HuH-7.5 (cell line): Measurements from ENCODE around the gene MDFI.

ENCODE experiments used
- DNase-seq: peaks from one replicate; pipeline ENCODE4 v3.0.0; 2011; ENCODE audit warnings: low spot score

The MDFI gene

GRCh38 chr6:41651246-41651961 is 13.1 kb downstream of the MDFI start:
- no peak for DNase-seq

- no peak for DNase-seq
Measured at GRCh38 chr6:41651962-41652657, 13.8 kb downstream of the MDFI start.

GRCh38 chr6:41652866-41653652 is 14.8 kb downstream of the MDFI start:
- no peak for DNase-seq

GRCh38 chr6:41653691-41654090 is 15.4 kb downstream of the MDFI start:
- DNase-seq: no peak

- no peak for DNase-seq
Measured at GRCh38 chr6:41654151-41654697, 16.0 kb downstream of the MDFI start.

GRCh38 chr6:41654698-41655151 is 16.5 kb downstream of the MDFI start:
- DNase-seq: no peak

- no peak for DNase-seq
Measured at GRCh38 chr6:41655176-41655575, 16.9 kb downstream of the MDFI start.

- DNase-seq: no peak
Measured at GRCh38 chr6:41655646-41656001, 17.4 kb downstream of the MDFI start.

- no peak for DNase-seq
Measured at GRCh38 chr6:41656002-41656691, 17.9 kb downstream of the MDFI start.

- DNase-seq: no peak
Measured at GRCh38 chr6:41657131-41658094, 19.1 kb downstream of the MDFI start.

- no peak for DNase-seq
Measured at GRCh38 chr6:41658636-41659035, 20.4 kb downstream of the MDFI start.

- DNase-seq: no peak
Measured at GRCh38 chr6:41659935-41660334, 21.7 kb downstream of the MDFI start.

- no peak for DNase-seq
Measured at GRCh38 chr6:41663568-41663967, 25.3 kb downstream of the MDFI start.

- no peak for DNase-seq
Measured at GRCh38 chr6:41664271-41664670, 26.0 kb downstream of the MDFI start.

- no peak for DNase-seq
Measured at GRCh38 chr6:41667195-41667594, 28.9 kb downstream of the MDFI start.

- no peak for DNase-seq
Measured at GRCh38 chr6:41668968-41669367, 30.7 kb downstream of the MDFI start.

- no peak for DNase-seq
Measured at GRCh38 chr6:41670703-41671360, 32.6 kb downstream of the MDFI start.

GRCh38 chr6:41671376-41671775 is 33.1 kb downstream of the MDFI start:
- DNase-seq: no peak

GRCh38 chr6:41672016-41672415 is 33.7 kb downstream of the MDFI start:
- DNase-seq: no peak
